Caco-2 (cell line): ENCODE measurements around the gene HLA-F. TPM values are rescaled to one million over a fixed set of nuclear protein-coding genes. Genes with fewer than 3 reads are reported as not detected.

Source experiments
- BruUV-seq: library from RNA; stranded (reverse); fragments of 400-500 nt; replicated peaks from 2 replicates; lab custom pipeline; 2021; lab: Mats Ljungman, UMichigan
- CTCF ChIA-PET: fragments of 300-600 bp; sonication (Branson Sonifier 250); formaldehyde crosslinking; loops from one replicate; lab custom pipeline; 2022; ENCODE audit warnings: antibody characterized with exemption; lab: Charles Lee
- POLR2A ChIA-PET: fragments of 300-600 bp; sonication (Branson Sonifier 250); formaldehyde crosslinking; loops from one replicate; lab custom pipeline; 2022; ENCODE audit warnings: antibody characterized with exemption; lab: Charles Lee
- DNase-seq, 2 experiments: peaks; one replicate each; pipeline versions ENCODE4 v3.0.0 to v3.0.0-alpha.2; 2020 to 2022
- H3K27me3 ChIP-seq: replicated peaks from 2 replicates; pipeline ENCODE4 v1.6.0; 2011; ENCODE audit warnings: low read length; ENCODE audit not compliant: control insufficient read depth, insufficient read depth
- H3K36me3 ChIP-seq: 2 replicates; pipeline ENCODE4 v1.5.1; 2011; ENCODE audit warnings: low read length; ENCODE audit not compliant: control insufficient read depth, insufficient read depth
- H3K4me1 ChIP-seq: fragments of 250-450 bp; sonication (Bioruptor Pico); 2 replicates; pipeline ENCODE4 v1.5.1; 2020; ENCODE audit warnings: mild to moderate bottlenecking
- H3K4me3 ChIP-seq: 2 replicates; pipeline ENCODE4 v1.5.1; 2011; ENCODE audit warnings: low read depth, mild to moderate bottlenecking, control low read depth, low read length
- H3K9me3 ChIP-seq: fragments of 250-450 bp; sonication (Bioruptor Pico); 2 replicates; pipeline ENCODE4 v1.5.1; 2020; ENCODE audit warnings: mild to moderate bottlenecking, moderate library complexity
- H3K27ac Mint-ChIP-seq: one replicate; pipeline ENCODE4 v1.8.0; 2022; ENCODE audit warnings: mixed read lengths; ENCODE audit not compliant: unreplicated experiment
- H3K27me3 Mint-ChIP-seq: one replicate; pipeline ENCODE4 v1.8.0; 2022; ENCODE audit warnings: mixed read lengths; ENCODE audit not compliant: insufficient read depth, unreplicated experiment
- H3K36me3 Mint-ChIP-seq: one replicate; pipeline ENCODE4 v1.8.0; 2022; ENCODE audit warnings: mild to moderate bottlenecking, mixed read lengths; ENCODE audit not compliant: insufficient read depth, unreplicated experiment
- H3K4me1 Mint-ChIP-seq: one replicate; pipeline ENCODE4 v1.8.0; 2022; ENCODE audit warnings: low read depth, mixed read lengths; ENCODE audit not compliant: unreplicated experiment
- H3K4me3 Mint-ChIP-seq: one replicate; pipeline ENCODE4 v1.8.0; 2022; ENCODE audit warnings: mild to moderate bottlenecking, moderate library complexity, mixed read lengths; ENCODE audit not compliant: unreplicated experiment
- H3K9me3 Mint-ChIP-seq: one replicate; pipeline ENCODE4 v1.8.0; 2022; ENCODE audit warnings: mixed read lengths; ENCODE audit not compliant: unreplicated experiment
- intact Hi-C: fragments of 100-400 bp; cut with micrococcal nuclease; formaldehyde crosslinking; loops from one replicate; pipeline ENCODE4 v1.10.0; 2022; ENCODE audit not compliant: unreplicated experiment
- total RNA-seq: library from RNA; stranded (reverse); gene quantifications from 2 replicates; pipeline ENCODE4 v1.2.3, GENCODE V29; 2022
- TF ChIP-seq, protein P1 (sequence below), 2 experiments: fragments of 200-600 bp in 1 of 2; IDR thresholded peaks; 1 replicate in 1 of 2; 2 replicates in 1 of 2; pipeline versions ENCODE4 v1.5.1 to v1.8.0; 2011 to 2022; ENCODE audit warnings: antibody characterized with exemption in 1 of 2, control low read depth in 1 of 2, inconsistent platforms in 1 of 2, low read depth in 1 of 2, low read length in 1 of 2, mild to moderate bottlenecking in 1 of 2, moderate library complexity in 1 of 2; ENCODE audit not compliant: insufficient read depth in 1 of 2, severe bottlenecking in 1 of 2, unreplicated experiment in 1 of 2

Gene HLA-F
- total RNA-seq, 1 experiment from 2014 or later, result 4.7 TPM

DNA sequence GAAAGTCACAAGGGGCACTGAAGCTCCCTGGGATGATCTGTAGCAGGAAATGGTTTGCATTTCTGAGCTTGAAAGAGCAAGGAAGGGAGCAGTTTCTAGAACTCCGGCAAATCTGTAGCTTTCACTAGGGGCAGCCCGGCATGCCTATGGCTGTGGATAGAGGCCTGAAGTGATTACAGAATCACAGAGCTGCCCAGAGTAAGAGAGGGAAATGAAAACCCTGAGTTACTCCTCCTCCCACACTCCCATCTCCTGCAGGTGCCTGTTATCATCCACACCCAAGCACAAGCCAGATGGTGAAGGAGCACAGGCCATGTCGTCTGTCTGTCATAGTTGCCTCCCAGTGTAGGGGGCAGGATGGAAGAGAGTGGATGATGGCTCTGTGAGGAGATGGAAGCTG is 37.1 kb downstream of the HLA-F start:
- no peaks in the 10 kb centered on the region for H3K36me3 ChIP-seq
- H3K27ac Mint-ChIP-seq, result no peak overlapping the region
- H3K27me3 Mint-ChIP-seq, result peaks cover 6% of the 10 kb centered on the region
- H3K4me1 Mint-ChIP-seq, result no peaks in the 10 kb centered on the region
- H3K4me3 Mint-ChIP-seq, result no peak overlapping the region
- BruUV-seq, result no TSS peak
- no peak overlapping the region for H3K4me3 ChIP-seq
- ChIA-PET POLR2A (no interaction called here), CTCF (no interaction called here)
- intact Hi-C loops, result no loop called here
- no peaks in the 10 kb centered on the region for H3K36me3 Mint-ChIP-seq
- no peak for DNase-seq
- H3K9me3 ChIP-seq, result no peaks in the 10 kb centered on the region
- no peaks in the 10 kb centered on the region for H3K4me1 ChIP-seq
- no peaks in the 10 kb centered on the region for H3K27me3 ChIP-seq
- no peaks in the 10 kb centered on the region for H3K9me3 Mint-ChIP-seq
- TF ChIP-seq, protein P1, sequence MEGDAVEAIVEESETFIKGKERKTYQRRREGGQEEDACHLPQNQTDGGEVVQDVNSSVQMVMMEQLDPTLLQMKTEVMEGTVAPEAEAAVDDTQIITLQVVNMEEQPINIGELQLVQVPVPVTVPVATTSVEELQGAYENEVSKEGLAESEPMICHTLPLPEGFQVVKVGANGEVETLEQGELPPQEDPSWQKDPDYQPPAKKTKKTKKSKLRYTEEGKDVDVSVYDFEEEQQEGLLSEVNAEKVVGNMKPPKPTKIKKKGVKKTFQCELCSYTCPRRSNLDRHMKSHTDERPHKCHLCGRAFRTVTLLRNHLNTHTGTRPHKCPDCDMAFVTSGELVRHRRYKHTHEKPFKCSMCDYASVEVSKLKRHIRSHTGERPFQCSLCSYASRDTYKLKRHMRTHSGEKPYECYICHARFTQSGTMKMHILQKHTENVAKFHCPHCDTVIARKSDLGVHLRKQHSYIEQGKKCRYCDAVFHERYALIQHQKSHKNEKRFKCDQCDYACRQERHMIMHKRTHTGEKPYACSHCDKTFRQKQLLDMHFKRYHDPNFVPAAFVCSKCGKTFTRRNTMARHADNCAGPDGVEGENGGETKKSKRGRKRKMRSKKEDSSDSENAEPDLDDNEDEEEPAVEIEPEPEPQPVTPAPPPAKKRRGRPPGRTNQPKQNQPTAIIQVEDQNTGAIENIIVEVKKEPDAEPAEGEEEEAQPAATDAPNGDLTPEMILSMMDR (IDR thresholded peaks at IDR 0.05; ENCODE audit: insufficient read depth in 1 of 2, low read depth in 1 of 2, low read length in 1 of 2, severe bottlenecking in 1 of 2, unreplicated experiment in 1 of 2), result no peak

DNA sequence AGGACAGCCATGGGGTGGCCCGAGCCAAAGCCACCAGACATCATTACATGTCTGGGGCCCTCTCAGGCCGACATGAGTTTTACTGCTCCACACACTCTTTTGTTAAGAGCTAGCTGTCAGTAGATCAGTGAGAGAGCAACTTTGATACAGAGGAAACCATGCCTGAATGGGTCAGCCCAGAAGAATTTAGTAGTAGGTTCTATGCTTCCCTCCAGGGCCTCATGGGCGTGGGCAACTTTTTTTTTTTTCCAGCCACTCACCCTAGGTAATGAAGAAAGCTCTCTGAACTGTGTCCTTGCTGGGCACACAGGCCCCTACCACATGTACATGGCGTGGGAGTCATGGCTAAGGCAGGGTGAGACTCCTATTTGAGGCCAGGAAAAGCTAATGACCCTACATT is 38.8 kb downstream of the HLA-F start:
- H3K36me3 Mint-ChIP-seq, result no peaks in the 10 kb centered on the region
- no peak overlapping the region for H3K27ac Mint-ChIP-seq
- H3K4me3 Mint-ChIP-seq, result no peak overlapping the region
- Histone ChIP-seq H3K4me3 (no peak overlapping the region), H3K4me1 (no peaks in the 10 kb centered on the region), H3K36me3 (no peaks in the 10 kb centered on the region), H3K9me3 (no peaks in the 10 kb centered on the region), H3K27me3 (peaks cover 1% of the 10 kb centered on the region)
- peaks cover 15% of the 10 kb centered on the region for H3K27me3 Mint-ChIP-seq
- H3K4me1 Mint-ChIP-seq, result no peaks in the 10 kb centered on the region
- intact Hi-C loops, result no loop called here
- DNase-seq, result no peak
- TF ChIP-seq, protein P1 (IDR thresholded peaks at IDR 0.05; ENCODE audit: insufficient read depth in 1 of 2, low read depth in 1 of 2, low read length in 1 of 2, severe bottlenecking in 1 of 2, unreplicated experiment in 1 of 2), result no peak
- ChIA-PET POLR2A (no interaction called here), CTCF (no interaction called here)
- no TSS peak for BruUV-seq
- no peaks in the 10 kb centered on the region for H3K9me3 Mint-ChIP-seq

DNA sequence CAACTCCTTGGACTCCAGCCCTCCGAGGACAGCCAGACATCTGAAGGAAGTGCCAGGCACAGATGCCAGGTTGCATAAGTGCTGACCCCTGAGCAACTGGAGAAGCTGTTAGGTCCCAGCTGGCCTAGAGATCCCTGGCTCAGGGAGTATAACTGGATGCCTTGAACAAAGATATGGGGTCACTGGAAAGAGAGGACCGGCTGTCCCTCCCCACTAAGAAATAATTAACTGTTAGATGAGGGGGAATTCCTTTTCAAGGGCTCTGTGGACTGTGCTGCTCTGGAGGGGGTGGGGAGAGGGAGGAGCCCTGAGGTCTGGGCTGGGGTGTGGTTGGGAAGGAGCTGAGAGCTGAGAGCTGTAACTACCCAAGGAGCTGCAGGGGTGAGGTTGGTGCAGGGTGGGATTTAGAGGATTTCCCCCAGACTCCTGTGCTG is 39.6 kb downstream of the HLA-F start:
- ChIA-PET POLR2A (no interaction called here), CTCF (no interaction called here)
- no TSS peak for BruUV-seq
- Mint-ChIP-seq H3K4me1 (no peaks in the 10 kb centered on the region), H3K27me3 (peaks cover 15% of the 10 kb centered on the region), H3K4me3 (no peak overlapping the region), H3K27ac (no peak overlapping the region), H3K9me3 (no peaks in the 10 kb centered on the region), H3K36me3 (no peaks in the 10 kb centered on the region)
- no peak for DNase-seq
- TF ChIP-seq, protein P1 (IDR thresholded peaks at IDR 0.05; ENCODE audit: insufficient read depth in 1 of 2, low read depth in 1 of 2, low read length in 1 of 2, severe bottlenecking in 1 of 2, unreplicated experiment in 1 of 2), result no peak
- H3K4me3 ChIP-seq, result no peak overlapping the region
- no peaks in the 10 kb centered on the region for H3K36me3 ChIP-seq
- no peaks in the 10 kb centered on the region for H3K4me1 ChIP-seq
- H3K9me3 ChIP-seq, result no peaks in the 10 kb centered on the region
- intact Hi-C loops, result no loop called here
- H3K27me3 ChIP-seq, result peaks cover 1% of the 10 kb centered on the region
